A549 (cell line): Measurements from ENCODE around the gene CYP8B1. TPM values are rescaled to one million over a fixed set of nuclear protein-coding genes. Genes with fewer than 3 reads are reported as not detected.

ENCODE experiments used
- ATAC-seq, 2 experiments: fragments of 200-7000 bp in 1 of 2; fragments of >200 bp in 1 of 2; cut with Nextera tagmentation in 1 of 2; cut with Tn5 transposase in 1 of 2; 3 replicates each; pipeline versions ENCODE4 v1.8.0 to v1.9.1; 2018 to 2020; ENCODE audit warnings: mild to moderate bottlenecking in 1 of 2, moderate library complexity in 1 of 2
- CTCF ChIA-PET: fragments of 300-600 bp; sonication (Branson Sonifier 250); formaldehyde crosslinking; extraction: SDS; loops from one replicate; lab custom pipeline; 2021; ENCODE audit warnings: antibody characterized with exemption, inconsistent platforms; lab: Yijun Ruan, JAX
- POLR2A ChIA-PET: fragments of 350-600 bp; formaldehyde crosslinking; extraction: SDS; loops from one replicate; lab custom pipeline; 2021; ENCODE audit warnings: antibody characterized with exemption, inconsistent platforms; lab: Yijun Ruan, JAX
- DNase-seq, 2 experiments: peaks; one replicate each; pipeline versions ENCODE4 v3.0.0 to v3.0.0-alpha.2; 2011 to 2016; ENCODE audit warnings: low read depth in 1 of 2, low spot score in 1 of 2
- FAIRE-seq: peaks from 2 replicates; lab custom pipeline; 2011; peaks lifted over from hg19 to GRCh38; lab: Jason Lieb, UNC
- H3K27ac ChIP-seq, 2 experiments: fragments of >200 bp; sonication (Bioruptor Twin); formaldehyde crosslinking; 3 replicates each; pipeline ENCODE4 v1.5.1; 2016 to 2017
- H3K4me1 ChIP-seq: fragments of >200 bp; sonication (Bioruptor Twin); formaldehyde crosslinking; 3 replicates; pipeline ENCODE4 v1.6.1; 2016
- H3K4me2 ChIP-seq: fragments of >200 bp; sonication (Bioruptor Twin); formaldehyde crosslinking; 3 replicates; pipeline ENCODE4 v1.6.1; 2016
- H3K4me3 ChIP-seq: fragments of >200 bp; sonication (Bioruptor Twin); formaldehyde crosslinking; 3 replicates; pipeline ENCODE4 v1.5.1; 2016
- H3K9me3 ChIP-seq: fragments of >200 bp; sonication (Bioruptor Twin); formaldehyde crosslinking; 3 replicates; pipeline ENCODE4 v1.6.1; 2016
- ATOH8 ChIP-seq: fragments of 250-450 bp; sonication (Bioruptor Pico); IDR thresholded peaks from 2 replicates; pipeline ENCODE4 v1.5.0; 2020; ENCODE audit warnings: low read depth, mild to moderate bottlenecking, moderate library complexity
- BHLHE40 ChIP-seq: IDR thresholded peaks from 2 replicates; pipeline ENCODE4 v1.6.1; 2012; ENCODE audit warnings: low read depth, low read length, inconsistent platforms
- CHD2 ChIP-seq: fragments of 150-350 bp; IDR thresholded peaks from 2 replicates; pipeline ENCODE4 v1.6.1; 2014; ENCODE audit warnings: low read length; ENCODE audit not compliant: partially characterized antibody
- CHD4 ChIP-seq: fragments of 200-600 bp; sonication (generic); IDR thresholded peaks from 2 replicates; pipeline ENCODE4 v1.6.1; 2016; ENCODE audit warnings: antibody characterized with exemption, mild to moderate bottlenecking, borderline replicate concordance
- CTCF ChIP-seq: fragments of >200 bp; sonication (Bioruptor Twin); formaldehyde crosslinking; IDR thresholded peaks from 3 replicates; pipeline ENCODE4 v1.5.1; 2016
- EP300 ChIP-seq, 2 experiments: fragments of >200 bp; sonication (Bioruptor Twin); formaldehyde crosslinking; IDR thresholded peaks; 2 replicates in 1 of 2; 3 replicates in 1 of 2; pipeline ENCODE4 v1.6.1; 2016 to 2017
- FOSL2 ChIP-seq, 2 experiments: fragments of 450-650 bp in 1 of 2; fragments of >200 bp in 1 of 2; sonication (Bioruptor Twin) in 1 of 2; formaldehyde crosslinking; IDR thresholded peaks; 2 replicates each; pipeline versions ENCODE4 v1.5.0 to v1.6.1; 2016 to 2020; ENCODE audit warnings: mild to moderate bottlenecking in 1 of 2, moderate library complexity in 1 of 2
- HES2 ChIP-seq: fragments of >200 bp; sonication (Bioruptor Twin); formaldehyde crosslinking; IDR thresholded peaks from 2 replicates; pipeline ENCODE4 v1.6.1; 2016
- HOXB5 ChIP-seq: fragments of 250-450 bp; sonication (Bioruptor Pico); IDR thresholded peaks from 2 replicates; pipeline ENCODE4 v1.5.0; 2020; ENCODE audit warnings: mild to moderate bottlenecking, moderate library complexity
- JUN ChIP-seq, 2 experiments: fragments of >200 bp; sonication (Bioruptor Twin); formaldehyde crosslinking; IDR thresholded peaks; 2 replicates in 1 of 2; 3 replicates in 1 of 2; pipeline ENCODE4 v1.6.1; 2016 to 2017
- MAX ChIP-seq: IDR thresholded peaks from 2 replicates; pipeline ENCODE4 v1.6.1; 2012
- MAZ ChIP-seq: fragments of 150-350 bp; IDR thresholded peaks from 2 replicates; pipeline ENCODE4 v1.6.1; 2014; ENCODE audit warnings: antibody characterized with exemption, low read depth, low read length, borderline replicate concordance
- NFE2L2 ChIP-seq: fragments of 150-350 bp; conservative IDR thresholded peaks from 2 replicates; pipeline ENCODE4 v1.6.1; 2014; ENCODE audit warnings: low read length
- NPAS2 ChIP-seq: fragments of 250-450 bp; sonication (Bioruptor Pico); IDR thresholded peaks from 2 replicates; pipeline ENCODE4 v1.8.0; 2022; ENCODE audit warnings: mild to moderate bottlenecking, moderate library complexity, borderline replicate concordance
- PHF8 ChIP-seq: fragments of 200-600 bp; sonication (generic); IDR thresholded peaks from 2 replicates; pipeline ENCODE4 v1.6.1; 2016; ENCODE audit warnings: low read depth, mild to moderate bottlenecking, antibody characterized with exemption, moderate library complexity, borderline replicate concordance
- POLR2A ChIP-seq: IDR thresholded peaks from 2 replicates; pipeline ENCODE4 v1.6.1; 2012; ENCODE audit warnings: mild to moderate bottlenecking, low read length
- REST ChIP-seq: fragments of 200-600 bp; sonication (generic); IDR thresholded peaks from 2 replicates; pipeline ENCODE4 v1.6.1; 2016; ENCODE audit warnings: antibody characterized with exemption, mild to moderate bottlenecking, moderate library complexity
- SREBF2 ChIP-seq: fragments of 450-650 bp; IDR thresholded peaks from 2 replicates; pipeline ENCODE4 v1.6.1; 2014; ENCODE audit warnings: mild to moderate bottlenecking, moderate library complexity
- TFCP2L1 ChIP-seq: fragments of 250-450 bp; sonication (Bioruptor Pico); IDR thresholded peaks from 2 replicates; pipeline ENCODE4 v1.5.0; 2021; ENCODE audit warnings: mild to moderate bottlenecking
- TP53 ChIP-seq: fragments of 250-450 bp; sonication (Bioruptor Pico); IDR thresholded peaks from 2 replicates; pipeline ENCODE4 v1.5.0; 2021; ENCODE audit warnings: mild to moderate bottlenecking, moderate library complexity
- ZC3H11A ChIP-seq: fragments of 450-650 bp; IDR thresholded peaks from 2 replicates; pipeline ENCODE4 v1.6.1; 2014; ENCODE audit warnings: antibody characterized with exemption, mild to moderate bottlenecking
- WGBS: methylation state at CpG from one replicate; pipeline ENCODE4 v1.1.6; 2017; ENCODE audit errors: missing lambda C conversion rate; 5-methylcytosine and 5-hydroxymethylcytosine counted together
- polyA plus RNA-seq, 4 experiments: library from polyadenylated mRNA; depleted of rRNA in 3 of 4; stranded (reverse); fragments of >200 nt; fragmentation: RNase III in 1 of 4; extraction: RNeasy Plus Mini Kit Qiagen cat#74134 plus additional on column Dnase treatment in 1 of 4; gene quantifications; 2 replicates in 3 of 4; 3 replicates in 1 of 4; pipeline ENCODE4 v1.2.3, GENCODE V29; 2011 to 2017

CYP8B1 gene
- polyA plus RNA-seq, 2 of the 4 experiments (the other 2 are of a cell fraction), result not detected

- no peak for TF ChIP-seq EP300 (IDR thresholded peaks at IDR 0.05)
- no peak for TF ChIP-seq POLR2A
- TF ChIP-seq PHF8, result no peak
- TF ChIP-seq NFE2L2, result no peak
- TF ChIP-seq BHLHE40, result no peak
- TF ChIP-seq ZC3H11A, result no peak
- no peak for TF ChIP-seq JUN (IDR thresholded peaks at IDR 0.05)
- ChIA-PET POLR2A (no interaction called here), CTCF (interaction anchor here (1.0 kb wide), 1 partner anchor 14 kb away, joined by 4 read pairs; no protein-coding TSS in a partner anchor)
- no peak for ATAC-seq
- H3K27ac ChIP-seq, result no peak overlapping the region
- FAIRE-seq, result no peak
- no peak for DNase-seq
- H3K4me3 ChIP-seq, result no peak overlapping the region
- H3K9me3 ChIP-seq, result no peaks in the 10 kb centered on the region
- H3K4me1 ChIP-seq, result peaks cover 11% of the 10 kb centered on the region; the same call in 1 of the 3 replicates
- H3K4me2 ChIP-seq, result no peak overlapping the region
Measured at GRCh38 chr3:42826141-42826540, 49.5 kb downstream of the CYP8B1 start.

GRCh38 chr3:42823351-42823750 is 52.3 kb downstream of the CYP8B1 start:
- peak overlapping the region; percentile 39; the same call in 2 of the 3 replicates for H3K4me2 ChIP-seq
- no peak for FAIRE-seq
- POLR2A ChIA-PET, result no interaction called here
- H3K27ac ChIP-seq, result peak overlapping the region; percentile 44 to 59; a peak in 4 of 6 replicates
- WGBS, result 40% methylated on average over 2 of the region's 2 CpGs
- H3K4me3 ChIP-seq, result no peak overlapping the region
- peaks cover 8% of the 10 kb centered on the region; the same call in 1 of the 3 replicates for H3K4me1 ChIP-seq
- no peak; a peak in 2 of 6 replicates for ATAC-seq
- CTCF ChIA-PET, result no interaction called here
- TF ChIP-seq NPAS2, result no peak
- no peak for TF ChIP-seq HOXB5
- no peak for TF ChIP-seq TP53
- no peak for TF ChIP-seq POLR2A
- no peak for TF ChIP-seq ATOH8 (CRISPR knock-in tag)
- no peak for TF ChIP-seq CHD4
- no peak for TF ChIP-seq SREBF2
- no peak for TF ChIP-seq REST
- TF ChIP-seq HES2, result no peak
- no peak for TF ChIP-seq ZC3H11A
- TF ChIP-seq CHD2, result no peak
- TF ChIP-seq TFCP2L1 (CRISPR knock-in tag), result no peak
- TF ChIP-seq FOSL2 (IDR thresholded peaks at IDR 0.05), result no peak
- TF ChIP-seq FOSL2 (CRISPR knock-in tag; IDR thresholded peaks at IDR 0.05), result no peak
- no peak for TF ChIP-seq CTCF
- no peak for TF ChIP-seq MAZ
- TF ChIP-seq MAX, result no peak
- peak in 1 of 2 experiments; percentile 29 for DNase-seq
- H3K9me3 ChIP-seq, result no peaks in the 10 kb centered on the region
